Measurements from ENCODE around the gene SYT11. TPM values are rescaled to one million over a fixed set of nuclear protein-coding genes. Genes with fewer than 3 reads are reported as not detected.

The SYT11 gene
- total RNA-seq, 4 donors from 2014 or later = 2.4 to 5.3 (median 3.1) TPM

- Histone ChIP-seq H3K9me3 (no peaks in the 10 kb centered on the region), H3K36me3 (peaks cover 0 to 56% of the 10 kb centered on the region in 2 donors), H3K4me1 (peaks cover 4 to 6% of the 10 kb centered on the region in 2 donors), H3K27ac (no peak overlapping the region), H3K4me3 (no peak overlapping the region), H3K27me3 (no peaks in the 10 kb centered on the region)
- intact Hi-C loops (cut with DNase I; ENCODE audit: low total_unique reads) (loop anchor here (10.0 kb wide), 1 partner anchor 314 kb away; no protein-coding TSS in a partner anchor), in situ Hi-C loops (cut with MboI; ENCODE audit: low sequenced_read_pairs in 4 of 4) (no loop called here)
- DNase-seq (no peak), ATAC-seq (no peak)
- no peak for TF ChIP-seq POLR2A (IDR thresholded peaks at IDR 0.05)
These were observed 9.0 kb upstream of the SYT11 start for GRCh38 chr1:155850345-155850744.

DNA sequence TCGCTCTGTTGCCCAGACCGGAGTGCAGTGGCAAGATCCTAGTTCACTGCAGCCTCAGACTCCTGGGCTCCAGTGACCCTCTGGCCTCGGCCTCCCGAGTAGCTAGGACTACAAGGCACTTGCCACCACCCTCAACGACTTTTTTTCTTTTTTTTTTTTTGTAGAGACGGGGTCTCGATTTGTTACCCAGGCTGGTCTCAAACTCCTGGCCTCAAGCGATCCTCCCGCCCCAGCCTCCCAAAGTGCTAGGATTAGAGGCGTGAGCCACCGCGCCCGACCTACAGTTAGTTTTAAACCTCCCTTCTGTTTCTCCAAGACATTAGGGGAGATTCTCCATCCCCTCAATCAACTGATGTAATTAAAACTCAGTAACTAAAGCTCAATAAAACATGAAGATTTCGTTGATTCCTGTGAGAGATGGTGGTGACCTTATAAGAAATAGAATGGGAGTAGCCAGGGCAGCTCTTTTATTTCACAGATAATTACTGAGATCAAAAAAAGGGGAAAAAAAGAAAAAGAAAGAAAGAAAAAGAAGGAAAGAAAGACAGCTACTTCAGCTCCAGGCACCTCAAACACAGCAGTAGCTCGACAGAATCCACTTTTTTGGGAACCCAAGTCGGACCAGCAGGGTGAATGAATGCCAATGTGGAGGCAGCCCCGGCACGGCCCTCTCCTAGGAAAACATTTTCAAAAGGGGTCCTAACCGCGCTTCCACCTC lies 3.0 kb upstream of the SYT11 start:
- TF ChIP-seq CTCF (IDR thresholded peaks at IDR 0.05 in 4 of 5, conservative IDR thresholded peaks at IDR 0.05 in 1 of 5) (no peak), POLR2A (IDR thresholded peaks at IDR 0.05) (no peak)
- Histone ChIP-seq H3K9me3 (no peaks in the 10 kb centered on the region), H3K36me3 (peaks cover 0 to 33% of the 10 kb centered on the region in 2 donors), H3K4me3 (peak overlapping the region; percentile 67 to 93 (median 82)), H3K4me1 (peaks cover 26 to 30% of the 10 kb centered on the region in 2 donors), H3K27me3 (no peaks in the 10 kb centered on the region), H3K27ac (peak overlapping the region; percentile 88 to 93 (median 89))
- in situ Hi-C loops (cut with MboI; ENCODE audit: low sequenced_read_pairs in 4 of 4) = no loop called here
- DNase-seq = no peak
- intact Hi-C loops (cut with DNase I; ENCODE audit: low total_unique reads) = loop anchor here (5.0 to 10.0 kb wide), 2 partner anchors 308 to 534 kb away; partner anchors contain the start of gene RUSC1
- ATAC-seq = no peak

DNA sequence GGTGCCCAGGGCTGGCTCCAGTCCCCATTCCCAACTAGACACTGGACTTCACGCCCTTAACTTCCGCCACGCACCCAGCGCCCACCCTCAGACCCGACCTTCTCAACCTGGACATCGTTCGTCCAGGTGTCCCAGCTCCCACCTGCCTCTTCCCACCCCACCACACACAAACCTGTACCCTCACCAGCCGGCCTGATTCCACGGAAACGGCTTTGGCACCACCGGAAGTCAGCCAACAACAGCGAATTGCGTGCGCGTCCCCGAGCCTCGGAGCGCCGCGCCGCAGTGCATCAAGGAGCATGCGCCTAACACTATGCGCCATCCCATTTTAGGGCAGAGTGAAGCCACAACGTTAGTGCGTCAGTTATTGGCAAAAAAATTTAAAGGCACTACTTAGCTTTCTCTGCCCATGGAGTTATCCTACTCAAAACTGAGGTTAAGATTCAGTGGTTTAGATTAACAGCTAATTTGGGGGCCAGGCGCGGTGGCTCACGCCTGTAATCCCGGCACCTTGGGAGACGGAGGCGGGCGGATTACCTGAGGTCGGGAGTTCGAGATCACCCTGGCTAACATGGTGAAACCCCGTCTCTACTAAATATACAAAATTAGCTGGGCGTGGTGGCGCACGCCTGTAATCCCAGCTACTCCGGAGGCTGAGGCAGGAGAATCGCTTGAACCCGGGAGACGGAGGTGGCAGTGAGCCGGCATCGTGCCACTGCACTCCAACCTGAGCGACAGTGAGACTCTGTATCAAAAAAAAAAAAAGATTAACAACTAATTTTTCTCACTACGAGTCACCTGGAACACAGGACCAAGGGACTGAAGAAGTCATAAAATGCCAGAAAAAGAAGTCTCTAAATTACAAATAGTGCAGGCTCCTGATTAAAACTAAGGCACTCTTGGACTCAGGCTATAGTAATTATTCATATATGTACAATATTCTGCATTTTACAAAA lies 2.1 kb upstream of the SYT11 start, which contains the start of gene GON4L:
Gene GON4L, minus strand, starts transcription at position 240 of the 956 bp plus-strand sequence. CDS start 3,434 bp downstream, outside the sequence.
- ATAC-seq = peak; percentile 75 to 85
- TF ChIP-seq CTCF (IDR thresholded peaks at IDR 0.05 in 4 of 5, conservative IDR thresholded peaks at IDR 0.05 in 1 of 5) (no peak), POLR2A (IDR thresholded peaks at IDR 0.05) (peak; percentile 40 to 52)

GRCh38 chr1:155858800-155859233 lies 550 bp upstream of the SYT11 start:
- ATAC-seq = peak; percentile 21 to 34

More for the DNA sequence above, 2.1 kb upstream of the SYT11 start, which contains the start of gene GON4L:
- H3K27ac ChIP-seq = peak within 1 kb of the TSS; percentile 88 to 93 (median 89)
- H3K9me3 ChIP-seq = no peaks in the 10 kb centered on the region
- in situ Hi-C loops (cut with MboI; ENCODE audit: low sequenced_read_pairs in 4 of 4) = no loop called here
- intact Hi-C loops (cut with DNase I; ENCODE audit: low total_unique reads) = loop anchor here (1.0 to 10.0 kb wide), 3 partner anchors 308 to 549 kb away; partner anchors contain the start of genes FDPS and RUSC1
- H3K27me3 ChIP-seq = no peaks in the 10 kb centered on the region
- peaks cover 26 to 30% of the 10 kb centered on the region in 2 donors for H3K4me1 ChIP-seq
- peak; percentile 81 to 86 for DNase-seq
- H3K4me3 ChIP-seq = peak within 1 kb of the TSS; percentile 67 to 93 (median 82)
- H3K36me3 ChIP-seq = peaks cover 0 to 28% of the 10 kb centered on the region in 2 donors

More at GRCh38 chr1:155858800-155859233, 550 bp upstream of the SYT11 start:
- Histone ChIP-seq H3K4me3 (peak overlapping the region; percentile 60 to 75 (median 62)), H3K36me3 (peaks cover 0 to 12% of the 10 kb centered on the region in 2 donors), H3K9me3 (no peaks in the 10 kb centered on the region), H3K4me1 (peaks cover 26 to 30% of the 10 kb centered on the region in 2 donors), H3K27me3 (no peaks in the 10 kb centered on the region), H3K27ac (peak overlapping the region; percentile 84 to 92 (median 89))
- in situ Hi-C loops (cut with MboI; ENCODE audit: low sequenced_read_pairs in 4 of 4) (no loop called here), intact Hi-C loops (cut with DNase I; ENCODE audit: low total_unique reads) (loop anchor here (1.0 to 10.0 kb wide), 5 partner anchors 52 to 537 kb away; partner anchors contain the start of genes KHDC4, LAMTOR2, RIT1 and RUSC1)
- peak in 1 of 2 donors; percentile 42 for DNase-seq
- TF ChIP-seq POLR2A (IDR thresholded peaks at IDR 0.05) (no peak), CTCF (IDR thresholded peaks at IDR 0.05 in 4 of 5, conservative IDR thresholded peaks at IDR 0.05 in 1 of 5) (no peak)
